Amygdala (tissue), 56 donors: ENCODE measurements around the gene ACAT1.
"Not testable (repeated sequence)": the region's sequence is repeated elsewhere in the genome, so short reads cannot be mapped to it uniquely, and the experiment has no call there.

Source experiments
- DNase-seq, 56 donors: peaks; one replicate each; lab custom pipeline; 2025; lab: John Stamatoyannopoulos, UW

ACAT1 gene

DNA sequence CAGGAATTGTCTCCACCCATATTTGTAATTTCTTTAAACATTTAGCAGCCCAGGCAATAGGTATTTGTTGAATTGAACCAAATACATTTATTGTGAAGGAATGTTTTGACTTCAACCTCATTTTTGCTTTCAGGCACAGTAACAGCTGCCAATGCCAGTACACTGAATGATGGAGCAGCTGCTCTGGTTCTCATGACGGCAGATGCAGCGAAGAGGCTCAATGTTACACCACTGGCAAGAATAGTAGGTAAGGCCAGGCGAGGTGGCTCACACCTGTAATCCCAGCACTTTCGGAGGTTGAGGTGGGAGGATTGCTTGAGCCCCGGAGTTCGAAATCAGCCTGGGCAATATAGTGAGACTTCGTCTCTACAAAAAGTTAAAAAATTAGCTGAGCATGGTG, 20.9 kb downstream of the ACAT1 start:
- DNase-seq: no peak

DNA sequence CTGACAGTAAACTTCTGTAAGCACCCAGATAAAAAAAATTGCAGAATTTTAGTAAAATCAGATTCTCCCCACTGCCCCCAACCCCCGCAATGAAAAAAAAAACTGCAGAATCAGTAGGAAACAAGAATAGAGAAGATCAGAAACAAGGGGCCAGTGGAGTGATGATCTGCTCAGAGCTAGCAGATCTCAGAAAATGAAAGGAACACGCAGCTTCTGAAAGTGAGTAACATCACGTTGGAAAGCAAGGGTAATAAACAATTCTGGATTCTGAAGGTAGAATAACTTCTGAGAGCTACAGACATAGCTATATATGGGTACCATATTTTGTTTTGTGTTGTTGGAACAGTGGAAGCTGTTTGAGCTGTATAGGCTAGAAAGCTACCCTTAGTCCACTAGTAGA, 23.2 kb downstream of the ACAT1 start:
- no peak for DNase-seq

DNA sequence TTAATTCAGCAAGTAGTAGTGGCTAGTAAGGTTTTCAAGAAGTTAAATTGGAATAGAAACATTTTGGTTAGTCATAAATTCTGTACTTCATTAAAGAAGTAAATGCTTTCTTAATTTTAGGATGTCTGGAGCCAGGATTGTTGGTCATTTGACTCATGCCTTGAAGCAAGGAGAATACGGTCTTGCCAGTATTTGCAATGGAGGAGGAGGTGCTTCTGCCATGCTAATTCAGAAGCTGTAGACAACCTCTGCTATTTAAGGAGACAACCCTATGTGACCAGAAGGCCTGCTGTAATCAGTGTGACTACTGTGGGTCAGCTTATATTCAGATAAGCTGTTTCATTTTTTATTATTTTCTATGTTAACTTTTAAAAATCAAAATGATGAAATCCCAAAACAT, 25.8 kb downstream of the ACAT1 start:
- DNase-seq: no peak

DNA sequence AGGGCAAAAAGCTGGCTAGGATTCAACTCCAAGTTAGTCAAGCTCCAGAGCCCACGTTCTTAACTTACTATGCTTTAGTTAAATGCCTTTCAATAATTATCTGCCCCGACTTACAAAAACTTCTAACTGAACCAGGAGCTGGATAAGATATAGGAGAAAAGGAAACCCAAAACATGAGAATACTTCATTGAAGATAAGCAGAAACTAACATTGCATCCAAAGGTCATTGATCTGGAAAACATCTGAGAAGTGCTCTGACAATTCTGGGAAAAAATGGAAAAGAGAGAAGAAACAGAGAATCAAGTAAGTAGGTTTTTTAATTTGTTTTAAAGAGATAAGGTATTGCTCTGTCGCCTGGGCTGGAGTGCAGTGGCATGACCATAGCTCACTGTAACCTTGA, 27.2 kb downstream of the ACAT1 start:
- no peak for DNase-seq

DNA sequence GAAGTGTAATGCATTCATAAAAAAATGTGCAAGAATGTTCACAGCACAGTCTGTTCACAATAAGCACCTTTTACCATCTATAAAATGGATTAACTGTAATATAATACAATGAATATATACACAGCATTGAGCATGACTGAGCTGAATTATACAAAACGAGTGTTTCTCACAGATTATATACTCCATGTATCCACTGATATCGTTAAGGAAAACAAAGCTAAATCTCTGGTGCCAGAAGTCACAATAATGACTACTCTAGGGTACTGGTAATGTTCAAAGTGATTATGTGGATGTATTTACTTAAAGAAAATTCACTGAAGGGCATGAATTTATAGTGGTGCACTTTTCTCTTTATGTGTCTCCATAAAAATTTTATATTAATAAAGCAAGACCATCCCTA, 33.2 kb downstream of the ACAT1 start:
- no peak for DNase-seq

DNA sequence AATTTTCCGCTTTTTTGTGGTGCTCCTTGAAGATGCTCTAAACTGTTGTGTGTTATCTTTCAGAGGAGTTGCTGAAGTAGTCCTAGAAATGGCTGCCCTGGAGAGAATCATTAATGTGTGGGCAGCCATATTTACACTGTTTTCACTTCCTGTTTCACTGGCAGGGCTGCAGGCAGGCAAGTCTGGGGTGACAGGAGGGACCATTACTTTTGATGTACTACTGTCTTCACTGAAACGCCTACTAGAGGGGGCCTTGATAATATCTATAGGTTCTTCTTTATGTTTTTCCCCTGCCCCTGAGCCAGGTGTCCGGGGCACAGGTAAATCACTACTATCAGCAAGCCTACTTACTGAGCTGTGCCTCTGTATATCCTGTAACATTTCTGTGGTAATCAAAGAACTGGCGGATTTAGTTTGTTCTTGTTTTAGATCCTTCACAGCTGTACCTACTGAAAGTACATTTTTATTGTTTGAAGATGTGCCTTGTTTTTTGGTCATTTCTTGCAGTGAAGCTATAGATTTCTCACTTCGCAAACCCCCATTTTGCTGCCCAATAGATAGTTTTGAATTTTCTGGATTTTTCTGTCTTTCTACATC, 39.7 kb downstream of the ACAT1 start:
- no peak for DNase-seq

DNA sequence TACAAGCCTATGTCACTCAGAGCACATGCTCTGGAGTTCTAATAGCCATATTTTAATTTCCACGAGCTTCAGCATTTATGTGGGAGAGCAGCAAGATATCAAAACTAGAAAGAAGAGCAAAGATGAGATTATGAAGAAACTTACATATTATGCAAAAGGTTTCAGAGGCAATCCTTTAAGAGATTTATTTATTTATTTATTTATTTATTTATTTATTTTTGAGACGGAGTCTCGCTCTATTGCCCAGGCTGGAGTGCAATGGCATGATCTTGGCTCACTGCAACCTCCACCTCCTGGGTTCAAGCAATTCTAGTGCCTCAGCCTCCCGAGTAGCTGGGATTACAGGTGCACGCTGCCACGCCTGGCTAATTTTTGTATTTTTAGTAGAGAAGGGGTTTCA, 41.5 kb downstream of the ACAT1 start:
- DNase-seq: not testable (repeated sequence)

DNA sequence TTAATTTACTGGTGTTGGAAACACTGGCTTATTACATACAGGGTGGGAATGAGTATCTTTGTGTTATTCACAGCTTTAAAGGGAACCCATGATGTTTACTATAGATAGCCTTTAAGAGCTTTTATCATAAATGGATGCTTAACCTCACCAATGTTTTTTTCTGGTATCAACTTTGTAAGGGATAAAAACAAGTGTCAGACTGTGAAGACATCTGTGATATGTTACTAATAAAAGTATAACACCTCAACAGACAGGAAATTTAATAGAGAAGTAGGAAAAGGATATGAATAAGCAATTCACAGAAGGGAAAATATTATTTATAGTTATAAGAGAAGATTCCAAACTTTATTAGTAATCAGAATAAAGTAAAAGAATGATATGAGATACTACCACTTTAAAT, 46.3 kb downstream of the ACAT1 start:
- no peak for DNase-seq

DNA sequence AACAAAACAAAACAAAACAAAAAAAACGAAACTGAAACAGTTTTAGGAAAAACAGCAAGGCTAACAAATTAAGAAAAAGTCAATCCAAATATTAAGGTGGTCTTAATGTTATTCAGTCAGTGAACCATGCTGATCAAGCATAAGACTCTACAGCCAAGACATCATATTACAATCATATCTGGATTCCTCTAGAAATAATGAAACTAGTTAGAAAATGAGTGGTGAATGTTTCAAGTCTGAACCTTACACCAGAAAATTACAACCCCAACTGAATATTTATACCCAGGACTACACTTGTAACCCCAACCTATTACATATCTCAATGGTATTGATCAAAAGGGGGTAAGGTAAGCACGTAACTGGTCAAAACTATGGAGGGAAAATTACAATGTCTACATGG, 48.8 kb downstream of the ACAT1 start:
- no peak for DNase-seq

DNA sequence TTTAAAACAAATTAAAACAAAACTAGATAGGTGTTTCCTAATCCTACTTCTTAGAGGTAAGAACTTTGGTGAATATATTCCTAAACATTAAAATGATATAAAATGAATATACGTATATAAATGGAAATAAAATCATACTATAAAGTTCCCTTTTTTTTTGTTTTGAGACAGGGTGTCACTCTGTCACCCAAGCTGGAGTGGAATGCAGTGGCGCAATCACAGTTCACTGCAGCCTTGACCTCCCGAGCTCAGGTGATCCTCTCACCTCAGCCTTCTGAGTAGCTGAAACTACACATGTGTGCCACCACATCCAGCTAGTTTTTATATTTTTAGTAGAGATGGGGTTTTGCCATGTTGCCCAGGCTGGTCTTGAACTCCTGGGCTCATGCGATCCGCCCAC, 56.2 kb downstream of the ACAT1 start:
- DNase-seq: no peak

DNA sequence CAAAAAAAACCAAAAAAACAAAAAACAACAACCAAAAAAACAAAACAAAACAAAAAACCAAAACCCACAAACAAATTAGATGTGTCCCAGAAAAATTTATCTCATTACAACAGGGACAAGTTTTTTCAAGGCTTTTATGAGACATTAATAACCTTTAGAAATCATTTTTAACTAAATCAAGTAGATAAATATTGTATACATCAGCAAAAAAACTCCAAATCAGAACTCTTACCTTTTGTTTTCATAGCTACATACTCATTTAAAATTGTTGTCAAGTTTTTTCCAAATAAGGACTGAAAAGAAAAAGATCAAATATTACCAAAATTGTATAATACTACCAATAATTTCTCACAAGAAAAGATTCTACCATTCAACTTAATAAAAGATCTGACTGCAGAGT, 72.4 kb downstream of the ACAT1 start:
- no peak for DNase-seq

DNA sequence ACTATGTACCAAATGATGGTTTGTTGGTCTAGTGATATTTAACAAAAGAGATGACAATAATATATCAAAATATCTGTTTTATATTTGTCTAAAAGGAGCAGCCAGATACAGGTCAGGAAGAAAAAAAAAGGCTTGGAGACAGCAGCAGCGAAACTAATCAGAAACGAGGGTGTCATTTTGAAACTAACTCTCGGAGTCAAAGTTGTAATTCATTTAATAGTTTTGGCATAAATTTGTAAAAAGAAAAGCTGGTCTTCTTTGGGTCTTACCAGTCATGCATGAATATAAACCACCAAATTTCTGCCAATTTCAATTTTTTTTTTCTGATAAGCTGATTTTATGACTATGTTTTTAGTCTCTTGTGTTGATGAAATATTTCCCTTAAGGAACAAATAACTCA, 75.5 kb downstream of the ACAT1 start:
- no peak for DNase-seq
